Measurements from ENCODE around the gene ANAPC1. TPM values are rescaled to one million over a fixed set of nuclear protein-coding genes. Genes with fewer than 3 reads are reported as not detected.
A peak's percentile ranks its signal among the peaks of the same experiment; 100 is the strongest.

Gene ANAPC1
- total and polyA plus RNA-seq, 9 of the 15 experiments (the other 6 are each of a cell fraction or from before 2014, with no cell fraction given), result 14.0 to 126 (median 78.2) TPM

DNA sequence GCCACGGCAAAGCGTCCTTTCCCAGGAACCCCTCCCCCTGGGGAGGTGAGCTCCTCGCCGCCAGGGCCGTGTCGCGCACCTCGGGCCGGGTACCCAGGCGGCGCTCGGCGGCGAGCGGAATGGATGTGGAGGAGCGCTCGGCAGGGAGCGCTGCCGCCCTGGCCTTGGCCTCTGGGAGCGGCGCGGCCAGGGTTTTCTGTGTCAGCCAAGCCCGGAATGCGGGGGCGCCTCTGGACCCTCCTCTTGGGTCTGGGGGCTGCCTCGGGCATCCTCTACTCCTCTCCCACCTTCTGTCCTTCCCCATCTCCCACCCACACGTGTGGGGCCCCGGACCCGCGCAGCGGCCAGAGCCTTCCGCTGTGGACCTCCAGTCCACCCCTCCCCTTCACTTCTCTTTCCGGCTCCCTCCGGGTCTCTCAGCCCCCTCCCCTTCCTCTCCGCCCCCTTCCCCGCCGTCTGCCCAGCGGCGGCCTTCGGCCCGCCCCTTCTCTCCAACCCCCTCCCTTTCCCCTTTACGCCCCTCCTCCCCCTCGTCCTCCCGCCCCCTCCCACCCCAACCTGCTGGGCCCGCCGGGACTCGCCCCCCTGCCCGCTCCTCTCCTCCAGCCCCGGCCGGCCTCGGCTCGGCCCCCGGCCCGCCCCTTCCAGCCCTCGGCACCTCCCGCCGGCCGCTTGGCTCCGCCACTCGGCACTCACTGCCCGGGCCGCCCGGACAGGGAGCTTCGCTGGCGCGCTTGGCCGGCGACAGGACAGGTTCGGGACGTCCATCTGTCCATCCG is 14.1 kb upstream of the ANAPC1 start, which contains the start of gene MERTK (continued):
- TF ChIP-seq CREBBP (IDR thresholded peaks at IDR 0.05; ENCODE audit: low read depth, low read length) (no peak), CTBP1 (IDR thresholded peaks at IDR 0.05; ENCODE audit: borderline replicate concordance) (peak; percentile 94), SIX5 (IDR thresholded peaks at IDR 0.05; ENCODE audit: borderline replicate concordance in 1 of 2, insufficient read depth in 1 of 2, low read depth in 1 of 2, low read length in 2 of 2) (no peak), FOSL1 (tag; conservative IDR thresholded peaks at IDR 0.05) (no peak), ZNF316 (IDR thresholded peaks at IDR 0.05) (no peak), PML (IDR thresholded peaks at IDR 0.05; ENCODE audit: low read length) (no peak), SMAD3 (CRISPR knock-in tag; conservative IDR thresholded peaks at IDR 0.05) (no peak), CEBPG (CRISPR knock-in tag; IDR thresholded peaks at IDR 0.05) (no peak), CEBPG (tag; conservative IDR thresholded peaks at IDR 0.05 in 1 of 2, IDR thresholded peaks at IDR 0.05 in 1 of 2) (no peak), ZBED1 (IDR thresholded peaks at IDR 0.05) (no peak), ZNF354B (CRISPR knock-in tag; IDR thresholded peaks at IDR 0.05) (no peak), SMAD1 (IDR thresholded peaks at IDR 0.05; ENCODE audit: low read depth, low read length, partially characterized antibody) (no peak), ZNF165 (CRISPR knock-in tag; IDR thresholded peaks at IDR 0.05; ENCODE audit: borderline replicate concordance) (no peak), ZNF717 (CRISPR knock-in tag; IDR thresholded peaks at IDR 0.05) (no peak), FOXA1 (IDR thresholded peaks at IDR 0.05; ENCODE audit: borderline replicate concordance) (no peak)
- TF ChIP-seq, protein P1, sequence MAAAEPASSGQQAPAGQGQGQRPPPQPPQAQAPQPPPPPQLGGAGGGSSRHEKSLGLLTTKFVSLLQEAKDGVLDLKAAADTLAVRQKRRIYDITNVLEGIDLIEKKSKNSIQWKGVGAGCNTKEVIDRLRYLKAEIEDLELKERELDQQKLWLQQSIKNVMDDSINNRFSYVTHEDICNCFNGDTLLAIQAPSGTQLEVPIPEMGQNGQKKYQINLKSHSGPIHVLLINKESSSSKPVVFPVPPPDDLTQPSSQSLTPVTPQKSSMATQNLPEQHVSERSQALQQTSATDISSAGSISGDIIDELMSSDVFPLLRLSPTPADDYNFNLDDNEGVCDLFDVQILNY (CRISPR knock-in tag; IDR thresholded peaks at IDR 0.05), result no peak
- TF ChIP-seq, protein P2, sequence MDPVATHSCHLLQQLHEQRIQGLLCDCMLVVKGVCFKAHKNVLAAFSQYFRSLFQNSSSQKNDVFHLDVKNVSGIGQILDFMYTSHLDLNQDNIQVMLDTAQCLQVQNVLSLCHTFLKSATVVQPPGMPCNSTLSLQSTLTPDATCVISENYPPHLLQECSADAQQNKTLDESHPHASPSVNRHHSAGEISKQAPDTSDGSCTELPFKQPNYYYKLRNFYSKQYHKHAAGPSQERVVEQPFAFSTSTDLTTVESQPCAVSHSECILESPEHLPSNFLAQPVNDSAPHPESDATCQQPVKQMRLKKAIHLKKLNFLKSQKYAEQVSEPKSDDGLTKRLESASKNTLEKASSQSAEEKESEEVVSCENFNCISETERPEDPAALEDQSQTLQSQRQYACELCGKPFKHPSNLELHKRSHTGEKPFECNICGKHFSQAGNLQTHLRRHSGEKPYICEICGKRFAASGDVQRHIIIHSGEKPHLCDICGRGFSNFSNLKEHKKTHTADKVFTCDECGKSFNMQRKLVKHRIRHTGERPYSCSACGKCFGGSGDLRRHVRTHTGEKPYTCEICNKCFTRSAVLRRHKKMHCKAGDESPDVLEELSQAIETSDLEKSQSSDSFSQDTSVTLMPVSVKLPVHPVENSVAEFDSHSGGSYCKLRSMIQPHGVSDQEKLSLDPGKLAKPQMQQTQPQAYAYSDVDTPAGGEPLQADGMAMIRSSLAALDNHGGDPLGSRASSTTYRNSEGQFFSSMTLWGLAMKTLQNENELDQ (CRISPR knock-in tag; IDR thresholded peaks at IDR 0.05; ENCODE audit: borderline replicate concordance), result no peak
- TF ChIP-seq, protein P3, sequence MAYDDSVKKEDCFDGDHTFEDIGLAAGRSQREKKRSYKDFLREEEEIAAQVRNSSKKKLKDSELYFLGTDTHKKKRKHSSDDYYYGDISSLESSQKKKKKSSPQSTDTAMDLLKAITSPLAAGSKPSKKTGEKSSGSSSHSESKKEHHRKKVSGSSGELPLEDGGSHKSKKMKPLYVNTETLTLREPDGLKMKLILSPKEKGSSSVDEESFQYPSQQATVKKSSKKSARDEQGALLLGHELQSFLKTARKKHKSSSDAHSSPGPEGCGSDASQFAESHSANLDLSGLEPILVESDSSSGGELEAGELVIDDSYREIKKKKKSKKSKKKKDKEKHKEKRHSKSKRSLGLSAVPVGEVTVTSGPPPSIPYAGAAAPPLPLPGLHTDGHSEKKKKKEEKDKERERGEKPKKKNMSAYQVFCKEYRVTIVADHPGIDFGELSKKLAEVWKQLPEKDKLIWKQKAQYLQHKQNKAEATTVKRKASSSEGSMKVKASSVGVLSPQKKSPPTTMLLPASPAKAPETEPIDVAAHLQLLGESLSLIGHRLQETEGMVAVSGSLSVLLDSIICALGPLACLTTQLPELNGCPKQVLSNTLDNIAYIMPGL (CRISPR knock-in tag; IDR thresholded peaks at IDR 0.05), result no peak
- TF ChIP-seq, protein P4, sequence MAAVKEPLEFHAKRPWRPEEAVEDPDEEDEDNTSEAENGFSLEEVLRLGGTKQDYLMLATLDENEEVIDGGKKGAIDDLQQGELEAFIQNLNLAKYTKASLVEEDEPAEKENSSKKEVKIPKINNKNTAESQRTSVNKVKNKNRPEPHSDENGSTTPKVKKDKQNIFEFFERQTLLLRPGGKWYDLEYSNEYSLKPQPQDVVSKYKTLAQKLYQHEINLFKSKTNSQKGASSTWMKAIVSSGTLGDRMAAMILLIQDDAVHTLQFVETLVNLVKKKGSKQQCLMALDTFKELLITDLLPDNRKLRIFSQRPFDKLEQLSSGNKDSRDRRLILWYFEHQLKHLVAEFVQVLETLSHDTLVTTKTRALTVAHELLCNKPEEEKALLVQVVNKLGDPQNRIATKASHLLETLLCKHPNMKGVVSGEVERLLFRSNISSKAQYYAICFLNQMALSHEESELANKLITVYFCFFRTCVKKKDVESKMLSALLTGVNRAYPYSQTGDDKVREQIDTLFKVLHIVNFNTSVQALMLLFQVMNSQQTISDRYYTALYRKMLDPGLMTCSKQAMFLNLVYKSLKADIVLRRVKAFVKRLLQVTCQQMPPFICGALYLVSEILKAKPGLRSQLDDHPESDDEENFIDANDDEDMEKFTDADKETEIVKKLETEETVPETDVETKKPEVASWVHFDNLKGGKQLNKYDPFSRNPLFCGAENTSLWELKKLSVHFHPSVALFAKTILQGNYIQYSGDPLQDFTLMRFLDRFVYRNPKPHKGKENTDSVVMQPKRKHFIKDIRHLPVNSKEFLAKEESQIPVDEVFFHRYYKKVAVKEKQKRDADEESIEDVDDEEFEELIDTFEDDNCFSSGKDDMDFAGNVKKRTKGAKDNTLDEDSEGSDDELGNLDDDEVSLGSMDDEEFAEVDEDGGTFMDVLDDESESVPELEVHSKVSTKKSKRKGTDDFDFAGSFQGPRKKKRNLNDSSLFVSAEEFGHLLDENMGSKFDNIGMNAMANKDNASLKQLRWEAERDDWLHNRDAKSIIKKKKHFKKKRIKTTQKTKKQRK (IDR thresholded peaks at IDR 0.05; ENCODE audit: borderline replicate concordance, low read depth, low read length), result no peak

Data from K562 (cell line).